ENCODE data around the gene EEF1A1.

DNA sequence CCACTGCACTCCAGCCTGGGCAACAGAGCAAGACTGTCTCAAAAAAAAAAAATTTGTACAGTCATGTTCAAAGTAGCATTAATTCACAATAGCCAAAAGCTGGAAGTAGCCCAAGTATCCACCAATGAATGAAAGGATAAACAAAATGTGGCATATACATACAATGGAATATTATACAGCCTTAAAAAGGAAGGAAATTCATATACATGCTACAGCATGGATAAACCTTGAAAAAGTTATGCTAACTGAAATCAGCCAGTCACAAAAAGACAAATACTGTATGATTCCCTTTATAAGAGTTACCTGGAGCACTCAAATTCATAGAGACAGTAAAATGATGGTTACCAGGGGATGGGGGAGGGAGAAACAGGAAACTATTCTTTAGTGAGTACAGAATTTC, 15.7 kb downstream of the EEF1A1 start:
- TF ChIP-seq POLR2A (IDR thresholded peaks at IDR 0.05) (no peak), POLR2AphosphoS5 (IDR thresholded peaks at IDR 0.05; ENCODE audit: insufficient read depth in 1 of 2, low read depth in 1 of 2) (no peak)
- TF ChIP-seq, protein P1, sequence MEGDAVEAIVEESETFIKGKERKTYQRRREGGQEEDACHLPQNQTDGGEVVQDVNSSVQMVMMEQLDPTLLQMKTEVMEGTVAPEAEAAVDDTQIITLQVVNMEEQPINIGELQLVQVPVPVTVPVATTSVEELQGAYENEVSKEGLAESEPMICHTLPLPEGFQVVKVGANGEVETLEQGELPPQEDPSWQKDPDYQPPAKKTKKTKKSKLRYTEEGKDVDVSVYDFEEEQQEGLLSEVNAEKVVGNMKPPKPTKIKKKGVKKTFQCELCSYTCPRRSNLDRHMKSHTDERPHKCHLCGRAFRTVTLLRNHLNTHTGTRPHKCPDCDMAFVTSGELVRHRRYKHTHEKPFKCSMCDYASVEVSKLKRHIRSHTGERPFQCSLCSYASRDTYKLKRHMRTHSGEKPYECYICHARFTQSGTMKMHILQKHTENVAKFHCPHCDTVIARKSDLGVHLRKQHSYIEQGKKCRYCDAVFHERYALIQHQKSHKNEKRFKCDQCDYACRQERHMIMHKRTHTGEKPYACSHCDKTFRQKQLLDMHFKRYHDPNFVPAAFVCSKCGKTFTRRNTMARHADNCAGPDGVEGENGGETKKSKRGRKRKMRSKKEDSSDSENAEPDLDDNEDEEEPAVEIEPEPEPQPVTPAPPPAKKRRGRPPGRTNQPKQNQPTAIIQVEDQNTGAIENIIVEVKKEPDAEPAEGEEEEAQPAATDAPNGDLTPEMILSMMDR (IDR thresholded peaks at IDR 0.05), result no peak
